Neural progenitor cell (in vitro differentiated cells): ENCODE measurements around the gene HIC1.

Experiments
- EZH2phosphoT487 ChIP-seq: fragments of 200-600 bp; sonication (generic); IDR thresholded peaks from 2 replicates; pipeline ENCODE4 v1.6.1; 2017; ENCODE audit warnings: antibody characterized with exemption
- TF ChIP-seq, protein P1 (sequence below): fragments of 200-600 bp; sonication (generic); IDR thresholded peaks from 2 replicates; pipeline ENCODE4 v1.5.1; 2017; ENCODE audit warnings: antibody characterized with exemption, mild to moderate bottlenecking

DNA sequence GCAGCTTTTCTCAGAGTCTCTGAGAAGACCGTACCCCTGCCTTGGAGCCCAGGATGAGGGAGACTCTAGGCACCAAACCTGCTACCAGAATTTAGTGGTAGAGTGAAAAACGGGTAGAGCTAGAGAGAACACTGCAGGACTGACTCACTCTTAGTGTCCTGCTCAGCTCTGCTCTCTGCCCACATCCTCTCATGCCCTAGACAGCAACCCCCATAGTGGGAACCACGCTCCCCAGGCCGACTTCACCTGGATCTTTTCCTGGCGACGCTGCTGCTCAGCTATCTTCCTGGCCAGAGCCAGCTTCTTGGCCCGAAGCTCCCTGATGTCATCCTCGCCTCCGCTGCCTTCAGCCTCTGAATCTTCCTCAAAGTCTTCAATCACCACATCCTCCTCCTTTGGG is 26.7 kb downstream of the HIC1 start:
- TF ChIP-seq, protein P1, sequence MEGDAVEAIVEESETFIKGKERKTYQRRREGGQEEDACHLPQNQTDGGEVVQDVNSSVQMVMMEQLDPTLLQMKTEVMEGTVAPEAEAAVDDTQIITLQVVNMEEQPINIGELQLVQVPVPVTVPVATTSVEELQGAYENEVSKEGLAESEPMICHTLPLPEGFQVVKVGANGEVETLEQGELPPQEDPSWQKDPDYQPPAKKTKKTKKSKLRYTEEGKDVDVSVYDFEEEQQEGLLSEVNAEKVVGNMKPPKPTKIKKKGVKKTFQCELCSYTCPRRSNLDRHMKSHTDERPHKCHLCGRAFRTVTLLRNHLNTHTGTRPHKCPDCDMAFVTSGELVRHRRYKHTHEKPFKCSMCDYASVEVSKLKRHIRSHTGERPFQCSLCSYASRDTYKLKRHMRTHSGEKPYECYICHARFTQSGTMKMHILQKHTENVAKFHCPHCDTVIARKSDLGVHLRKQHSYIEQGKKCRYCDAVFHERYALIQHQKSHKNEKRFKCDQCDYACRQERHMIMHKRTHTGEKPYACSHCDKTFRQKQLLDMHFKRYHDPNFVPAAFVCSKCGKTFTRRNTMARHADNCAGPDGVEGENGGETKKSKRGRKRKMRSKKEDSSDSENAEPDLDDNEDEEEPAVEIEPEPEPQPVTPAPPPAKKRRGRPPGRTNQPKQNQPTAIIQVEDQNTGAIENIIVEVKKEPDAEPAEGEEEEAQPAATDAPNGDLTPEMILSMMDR = no peak
- TF ChIP-seq EZH2phosphoT487 = no peak
